ENCODE measurements around the gene ROR1.

ROR1 gene

DNA sequence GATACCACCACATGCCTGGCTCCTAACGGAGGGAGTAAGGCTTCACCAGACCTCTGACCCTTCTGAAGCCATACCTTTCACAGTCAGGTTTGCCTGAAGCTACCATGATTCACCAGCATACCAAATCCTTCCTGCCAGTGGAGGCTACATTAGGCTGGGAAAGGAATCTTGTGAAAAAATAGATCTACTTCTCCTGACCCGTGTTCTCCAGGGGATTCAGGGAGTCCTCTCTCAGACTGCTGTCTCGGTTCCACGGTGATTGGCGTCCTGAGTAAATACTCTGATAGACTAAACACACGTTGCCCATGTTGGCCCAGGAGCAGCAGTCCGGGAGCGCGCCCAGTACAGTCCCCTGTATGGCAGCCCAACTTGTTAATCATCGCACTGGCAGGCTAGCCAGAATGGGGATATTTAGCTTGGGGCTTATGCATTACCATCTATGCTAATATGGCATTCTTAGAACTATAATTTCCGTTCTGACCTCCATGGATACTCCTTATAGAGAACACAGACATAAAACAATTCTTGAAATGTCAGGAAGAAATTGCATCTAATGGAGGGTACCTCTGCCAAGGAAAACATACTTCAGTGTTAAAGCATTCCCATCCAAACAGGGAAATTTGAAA, 173.2 kb downstream of the ROR1 start:
- no peak for DNase-seq

DNA sequence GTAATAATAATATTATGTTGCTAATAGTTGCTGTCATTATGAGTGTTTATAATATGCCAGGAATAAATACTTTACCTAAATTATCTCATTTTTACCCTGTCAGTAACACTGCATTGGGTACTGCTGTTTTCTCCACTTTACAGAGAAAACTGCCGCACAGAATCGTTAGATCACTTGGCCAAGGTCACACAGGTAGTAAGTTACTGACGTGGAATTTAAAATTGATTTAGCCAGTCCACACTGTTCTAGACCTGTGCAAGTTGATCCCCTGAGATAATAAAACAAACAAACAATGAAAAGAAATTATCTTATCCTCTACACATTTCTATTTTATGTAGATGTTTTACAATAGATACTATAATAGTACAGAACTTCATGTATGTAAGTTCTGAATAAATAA, 174.1 kb downstream of the ROR1 start:
- DNase-seq = no peak

- DNase-seq = no peak
Measured at GRCh38 chr1:63950023-63950422, 176.2 kb downstream of the ROR1 start.

DNA sequence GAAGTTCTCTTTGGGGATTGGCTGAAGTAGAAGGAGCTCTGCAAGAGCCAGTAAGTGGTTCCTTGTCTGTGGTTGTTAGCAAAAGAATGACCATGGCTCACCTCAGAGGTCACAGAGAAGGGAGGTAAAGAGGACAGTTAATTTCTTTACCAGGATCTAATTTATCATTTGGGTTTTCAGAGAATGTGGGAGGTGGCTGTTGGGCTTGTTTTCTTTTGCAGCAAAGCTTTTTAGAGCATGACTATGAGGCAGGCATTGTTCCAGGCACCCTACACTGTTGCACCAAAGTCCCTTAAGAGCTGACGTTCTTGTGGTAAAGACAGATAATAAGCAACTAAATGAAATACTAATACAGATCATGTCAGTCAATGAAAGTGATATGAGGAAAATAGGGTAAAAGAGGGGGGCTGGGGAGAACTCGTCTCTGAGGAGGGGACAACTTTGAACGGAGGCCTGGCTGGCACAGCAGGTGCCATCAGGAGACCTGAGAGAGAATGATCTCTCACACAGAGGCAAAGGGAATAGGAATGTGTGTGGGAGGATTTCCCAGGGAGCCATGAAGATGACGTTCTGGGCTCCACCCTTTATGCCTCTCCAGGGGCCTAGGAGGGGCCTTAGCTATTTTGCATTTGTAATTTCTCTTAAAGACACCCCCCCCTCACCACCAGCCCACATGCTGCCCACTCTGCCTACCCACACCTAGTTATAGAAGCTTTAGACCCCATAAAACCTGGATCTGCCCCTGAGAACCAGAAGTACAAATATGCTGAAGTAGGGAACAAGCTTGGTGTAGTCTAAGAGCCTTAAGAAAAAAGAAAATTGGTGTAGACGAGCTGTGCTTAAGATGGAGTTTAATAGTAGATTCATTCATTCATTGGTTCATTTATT, 177.5 kb downstream of the ROR1 start:
- no peak for DNase-seq

DNA sequence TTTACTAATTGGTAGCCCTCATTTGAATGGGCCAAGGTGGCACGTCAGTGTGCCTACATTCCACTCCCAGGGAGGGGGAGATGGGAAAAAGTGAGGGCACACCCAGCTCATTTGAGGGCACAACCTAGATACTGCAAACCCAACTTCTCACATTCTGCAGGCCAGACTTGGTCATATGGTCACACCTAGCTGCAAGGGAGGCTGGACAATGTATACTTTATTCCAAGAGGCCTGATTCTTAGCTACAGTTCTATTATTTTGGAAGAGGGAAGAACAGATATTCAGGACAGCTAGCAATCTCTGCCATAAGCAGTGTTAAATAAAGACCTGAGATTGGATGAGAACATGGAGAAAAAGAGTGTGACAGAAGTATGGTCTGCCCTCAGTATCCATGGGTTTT, 180.4 kb downstream of the ROR1 start:
- no peak for DNase-seq

- DNase-seq = no peak
Measured at GRCh38 chr1:63955370-63956145, 181.7 kb downstream of the ROR1 start.

DNA sequence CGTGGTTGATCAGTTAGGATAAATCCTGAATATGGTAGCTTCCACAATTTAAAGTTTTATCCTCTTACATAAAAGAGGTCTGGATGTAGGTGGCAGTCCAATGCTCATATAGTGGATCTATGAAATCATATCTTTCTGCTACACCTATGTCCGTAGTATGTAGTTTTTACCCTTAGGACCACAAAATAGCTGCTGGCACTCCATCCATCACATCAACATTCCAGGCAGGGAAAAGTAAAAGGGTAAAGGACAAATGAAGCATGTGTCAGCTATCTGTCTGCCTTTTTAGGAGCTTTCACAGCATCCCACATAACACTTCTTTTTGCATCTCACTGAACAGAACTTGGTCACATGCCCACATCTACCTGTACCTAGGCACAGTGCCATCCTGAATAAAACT, 184.7 kb downstream of the ROR1 start:
- DNase-seq = no peak

DNA sequence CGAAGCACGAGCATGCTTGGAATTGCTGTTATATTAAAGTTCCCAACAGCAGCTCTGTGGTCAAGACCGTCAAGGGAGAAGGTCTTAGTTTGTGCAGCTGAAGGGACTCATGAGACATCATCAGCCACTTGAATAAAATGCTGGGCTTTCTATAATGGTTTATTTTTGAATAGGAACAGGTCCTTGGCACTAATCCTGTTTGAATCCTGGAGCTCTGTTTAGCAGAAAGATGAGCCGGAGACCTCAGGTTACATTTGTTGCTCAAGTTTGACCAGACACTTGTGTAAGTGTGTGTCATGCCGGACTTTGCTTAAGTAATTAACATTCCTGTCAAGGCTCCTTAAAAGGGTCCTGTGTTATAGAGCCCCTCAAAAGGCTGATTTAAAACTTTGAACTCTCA, 186.5 kb downstream of the ROR1 start:
- no peak for DNase-seq

GRCh38 chr1:63966016-63966415, 192.2 kb downstream of the ROR1 start:
- DNase-seq = no peak

GRCh38 chr1:63967901-63968300, 194.1 kb downstream of the ROR1 start:
- DNase-seq = no peak

DNA sequence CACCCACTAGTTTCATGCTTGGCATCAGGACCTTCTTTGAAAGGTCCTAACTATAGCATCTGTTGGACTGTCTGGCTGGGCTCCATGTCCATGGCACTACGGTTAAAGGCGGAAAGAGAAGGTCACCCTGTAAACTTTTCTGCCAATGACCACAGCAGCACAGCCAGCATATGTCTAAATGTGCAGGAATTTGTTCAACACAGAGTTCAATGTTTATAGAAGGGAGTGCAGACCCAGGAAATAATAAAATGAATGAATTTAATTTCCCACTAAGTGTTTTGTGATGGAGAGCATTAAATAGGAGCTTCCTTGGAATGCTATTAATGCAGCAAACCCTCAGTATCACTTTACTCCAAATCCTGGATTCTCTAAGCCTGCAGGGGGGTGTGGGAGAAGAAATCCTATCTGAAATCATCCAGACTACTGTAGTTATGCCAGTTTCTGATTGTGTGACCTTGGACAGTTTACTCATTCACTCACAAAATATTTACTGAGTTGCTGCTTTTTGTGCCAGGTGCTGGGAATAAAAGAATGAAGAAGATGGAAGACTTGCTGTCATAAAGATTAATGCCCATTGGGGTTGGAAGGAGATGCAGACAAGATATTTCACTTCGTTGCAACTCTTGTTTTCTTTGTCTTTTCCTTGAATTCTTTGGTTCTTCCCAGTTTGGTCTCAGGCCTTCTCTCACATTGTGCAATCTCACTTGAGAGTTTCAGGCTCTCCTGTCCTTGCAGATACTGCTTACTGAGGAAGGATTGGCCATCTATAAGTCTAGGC, 195.0 kb downstream of the ROR1 start:
- no peak for DNase-seq

DNA sequence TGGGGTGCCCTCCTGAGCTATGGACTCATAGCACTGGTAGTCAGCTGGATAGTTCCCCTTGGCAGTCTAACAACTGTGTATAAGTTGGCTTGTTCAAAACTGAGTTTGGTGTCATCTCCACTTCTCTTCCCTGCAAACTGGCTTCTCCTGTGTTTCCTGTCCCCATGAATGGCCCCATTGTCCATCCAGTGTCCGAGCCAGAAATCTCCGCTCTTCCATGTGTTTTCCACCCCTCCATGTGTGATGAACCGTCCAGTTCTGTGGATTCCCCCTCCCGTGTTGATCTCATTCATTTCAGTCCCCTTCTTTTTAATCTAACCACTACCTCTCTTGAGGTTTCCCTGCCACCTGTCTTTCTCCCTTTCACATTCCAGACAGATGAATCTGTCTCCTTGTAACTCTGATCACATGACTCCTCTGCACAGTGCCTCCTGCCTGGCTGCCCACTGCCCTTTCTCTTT, 195.7 kb downstream of the ROR1 start:
- DNase-seq = no peak

DNA sequence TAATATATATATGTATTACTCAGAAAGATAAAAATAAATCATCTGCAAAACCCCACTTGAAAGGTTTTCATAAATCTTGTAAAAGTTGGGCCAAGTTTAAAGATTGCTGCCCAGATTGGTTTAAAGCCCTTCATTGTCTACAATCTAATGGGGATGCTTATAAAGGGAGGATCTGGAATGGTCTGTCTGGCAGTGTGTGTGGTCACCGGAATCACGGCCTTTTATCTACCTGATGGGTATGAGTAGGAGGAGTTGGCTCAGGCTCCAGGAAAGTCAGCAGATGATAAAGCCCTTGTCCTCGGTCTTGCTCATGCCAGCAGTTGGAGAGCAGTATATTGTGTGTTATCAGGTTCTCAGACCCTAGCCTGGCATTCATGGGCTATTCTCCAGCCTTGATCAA, 197.7 kb downstream of the ROR1 start:
- no peak for DNase-seq

DNA sequence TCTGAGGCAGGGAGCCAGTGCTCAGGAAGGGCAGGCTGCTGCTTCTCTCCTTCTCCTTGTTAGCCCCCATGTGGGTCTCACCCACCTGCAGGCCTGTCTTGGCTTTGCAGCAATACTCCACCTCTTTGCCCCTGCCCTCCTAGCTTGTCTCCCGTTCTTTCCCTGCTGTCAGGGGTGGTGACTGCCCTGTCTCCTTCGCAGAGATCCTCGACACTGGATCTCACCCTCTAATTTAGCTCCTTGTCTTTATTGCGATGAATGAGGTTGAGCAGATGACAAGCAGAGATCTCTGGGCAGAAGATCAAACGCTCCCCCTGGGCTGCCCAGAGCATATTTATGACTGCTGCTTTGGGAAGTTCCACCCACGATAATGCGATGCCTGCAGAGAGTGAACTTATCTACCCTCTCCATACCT, 199.2 kb downstream of the ROR1 start:
- DNase-seq = no peak

- DNase-seq = no peak
Measured at GRCh38 chr1:63974966-63975365, 201.1 kb downstream of the ROR1 start.

- no peak for DNase-seq
Measured at GRCh38 chr1:63975481-63975880, 201.7 kb downstream of the ROR1 start.

DNA sequence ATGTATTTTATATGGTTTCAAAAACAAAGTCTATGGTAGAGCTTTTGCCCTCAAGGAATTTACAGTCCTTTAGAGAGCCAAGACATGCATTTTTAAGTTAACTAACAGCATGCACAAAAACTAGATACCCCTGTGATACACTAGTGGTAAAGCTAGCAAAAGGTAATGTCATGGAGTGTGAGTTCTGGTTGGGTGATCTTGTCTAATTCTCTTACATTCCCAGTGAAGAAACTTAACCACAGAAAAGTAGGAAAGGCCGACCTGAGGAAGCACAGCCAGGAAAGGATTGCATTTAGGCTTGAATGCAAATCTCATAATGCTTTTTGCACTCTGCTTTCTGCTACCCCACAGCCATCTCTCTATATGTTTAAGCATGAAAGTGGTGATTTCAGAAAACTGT, 202.2 kb downstream of the ROR1 start:
- no peak for DNase-seq

GRCh38 chr1:63977466-63977865, 203.6 kb downstream of the ROR1 start:
- no peak for DNase-seq

- no peak for DNase-seq
Measured at GRCh38 chr1:63980740-63981407, 207.1 kb downstream of the ROR1 start.

GRCh38 chr1:63981408-63981773, 207.6 kb downstream of the ROR1 start:
- no peak for DNase-seq

- DNase-seq = no peak
Measured at GRCh38 chr1:63982201-63982600, 208.4 kb downstream of the ROR1 start.

All from NCI-H187 treated with DMSO at 0.1 percent for 48 hours (cell line).